ENCODE data around the gene RBM27.

- TF ChIP-seq TCF7L2 (IDR thresholded peaks at IDR 0.05; ENCODE audit: low read depth, low read length) (no peak), CTCF (IDR thresholded peaks at IDR 0.05) (no peak), POLR2AphosphoS5 (IDR thresholded peaks at IDR 0.05; ENCODE audit: low read depth, low read length) (no peak)
Observed at GRCh38 chr5:146248561-146248960, 45.2 kb downstream of the RBM27 start.

Data from Panc1 (cell line).